Stimulated activated CD8-positive, alpha-beta memory T cell treated with anti-CD3 and anti-CD28 coated beads, Interleukin-7, amount 100 ng/mL, for 24 hours (primary cell): ENCODE results near the gene FLRT1.

ENCODE experiments used
- DNase-seq: peaks from one replicate; pipeline ENCODE4 v3.0.0-alpha.2; 2020; ENCODE audit warnings: low read depth

FLRT1 gene

DNA sequence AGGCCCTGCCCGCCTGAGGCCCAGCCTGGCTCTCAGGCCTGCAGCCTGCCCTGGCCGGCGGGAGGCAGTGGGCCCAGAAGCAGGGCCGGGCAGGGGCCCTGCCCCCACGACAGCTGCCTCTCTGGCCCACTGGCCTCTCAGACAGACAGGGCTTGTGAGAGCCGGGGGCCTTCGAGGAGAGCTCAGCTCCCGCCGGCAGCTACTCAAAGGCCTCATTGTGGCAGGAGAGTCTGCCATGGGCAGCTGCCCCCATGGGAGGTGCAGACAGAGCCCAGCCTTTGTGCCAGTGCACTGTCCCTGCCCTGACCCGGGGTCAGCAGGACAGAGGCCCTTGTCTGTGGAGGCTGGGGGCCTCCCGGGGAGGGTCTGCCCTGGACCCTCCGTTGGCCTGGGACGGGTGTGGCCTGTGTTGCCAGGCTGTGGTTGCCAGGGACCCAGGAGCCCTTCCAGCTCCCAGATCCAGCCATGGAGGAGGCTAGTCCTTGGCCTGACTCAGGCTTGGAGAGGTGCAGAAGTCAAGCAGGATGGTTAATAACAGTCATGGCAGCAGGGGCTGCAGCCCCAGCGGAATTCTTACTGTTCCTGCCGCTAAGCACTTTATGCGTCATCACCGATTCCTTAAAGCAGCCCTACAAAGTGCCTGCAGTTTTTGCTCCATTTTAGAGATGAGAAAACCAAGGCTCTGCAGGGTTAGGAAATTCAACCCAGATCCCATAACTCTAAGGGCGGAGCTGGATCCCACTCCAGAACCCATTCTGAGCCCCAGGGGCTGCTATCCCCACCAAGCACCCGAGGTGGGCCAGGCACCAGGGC is 12.5 kb downstream of the FLRT1 start:
- no peak for DNase-seq

DNA sequence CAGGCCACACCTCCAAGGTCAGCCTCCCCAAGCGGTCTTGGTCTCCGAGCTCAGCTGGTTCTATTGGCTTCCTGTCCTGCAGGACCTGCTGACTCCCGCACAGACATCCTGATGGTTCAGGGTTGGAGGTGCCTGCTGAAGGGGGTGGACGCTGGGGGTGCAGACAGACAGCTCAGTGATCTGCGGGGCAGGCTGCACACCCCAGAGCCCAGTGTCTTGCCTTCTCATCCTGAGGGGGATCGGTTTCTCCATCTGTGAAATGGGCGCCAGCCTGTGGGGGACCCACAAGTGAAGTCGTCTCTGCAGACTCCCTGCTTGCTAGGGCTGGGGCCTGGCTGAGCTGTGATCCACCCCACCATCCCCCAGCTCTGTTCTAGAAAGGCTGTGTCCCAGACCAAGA is 13.8 kb downstream of the FLRT1 start:
- no peak for DNase-seq

DNA sequence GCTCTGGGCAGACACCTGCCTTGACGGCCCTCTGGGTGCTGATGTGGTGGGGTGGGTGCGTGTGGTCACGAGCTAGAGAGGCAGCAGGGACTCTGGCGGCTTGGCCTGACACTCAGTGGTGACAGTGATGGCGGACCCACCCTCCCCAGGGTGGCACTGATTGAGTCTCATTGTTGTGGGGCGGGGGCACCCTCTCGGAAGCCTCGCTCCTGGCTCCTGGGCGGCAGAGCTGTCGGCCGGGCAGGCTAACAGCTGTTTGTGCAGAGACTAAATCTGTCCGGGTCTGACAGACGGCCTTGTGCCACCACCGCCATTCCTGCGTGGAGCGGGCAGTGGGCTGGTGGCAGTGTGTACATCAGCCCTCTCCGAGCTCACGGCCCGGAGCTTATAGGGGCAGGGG is 15.6 kb downstream of the FLRT1 start:
- no peak for DNase-seq

DNA sequence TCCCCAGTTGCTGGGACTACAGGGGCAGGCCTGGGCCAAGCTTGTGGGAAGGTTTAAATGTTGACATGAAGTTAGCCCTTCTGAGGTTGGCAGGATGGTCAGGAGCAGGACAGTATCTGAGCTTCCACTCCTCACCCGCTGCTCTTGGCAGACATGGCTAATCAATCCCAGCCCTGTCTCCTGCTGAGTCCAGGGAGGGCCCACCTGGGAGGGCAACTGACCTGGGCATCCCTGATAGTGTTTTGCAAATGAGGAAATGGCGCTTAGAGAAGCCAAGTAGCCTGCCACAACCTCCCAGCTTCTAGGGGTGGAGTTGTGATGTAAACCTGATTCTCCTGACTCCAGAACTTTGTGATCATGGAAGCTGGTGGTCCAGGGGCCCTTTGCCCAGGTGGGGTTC is 16.7 kb downstream of the FLRT1 start:
- DNase-seq = no peak

DNA sequence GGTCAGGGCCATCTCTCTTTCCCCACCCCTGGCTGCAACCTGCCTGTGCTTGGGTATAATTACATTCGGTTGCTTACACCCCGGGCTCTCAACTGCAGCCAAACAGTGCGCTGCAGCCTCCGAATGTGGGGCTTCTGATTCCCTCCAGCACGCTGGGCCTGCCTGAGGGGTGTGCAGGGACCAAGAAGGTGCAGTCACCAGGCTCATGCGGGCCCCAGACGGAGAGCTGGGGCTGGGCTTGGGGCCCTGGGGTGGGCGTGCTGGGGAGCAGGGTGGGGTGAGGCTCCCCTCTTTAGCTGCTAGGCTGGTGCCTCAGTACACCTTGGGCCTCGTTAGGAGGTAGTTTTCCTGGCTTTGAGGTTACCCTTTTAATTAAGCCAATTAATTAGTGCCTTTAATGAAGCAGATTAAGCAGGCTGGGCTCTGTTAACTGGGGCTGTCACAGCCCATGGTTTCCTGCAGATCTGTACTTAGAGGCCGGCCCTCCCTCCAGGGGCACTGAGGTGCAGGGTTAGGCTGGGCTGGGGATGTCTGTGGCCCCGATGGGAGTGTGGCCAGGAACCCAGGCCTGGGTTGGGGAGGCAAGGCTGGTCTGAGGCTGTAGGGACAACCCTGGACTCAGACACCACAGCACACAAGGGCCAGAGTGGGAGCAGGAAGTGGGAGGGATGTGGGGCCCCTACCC is 17.3 kb downstream of the FLRT1 start:
- DNase-seq = no peak

DNA sequence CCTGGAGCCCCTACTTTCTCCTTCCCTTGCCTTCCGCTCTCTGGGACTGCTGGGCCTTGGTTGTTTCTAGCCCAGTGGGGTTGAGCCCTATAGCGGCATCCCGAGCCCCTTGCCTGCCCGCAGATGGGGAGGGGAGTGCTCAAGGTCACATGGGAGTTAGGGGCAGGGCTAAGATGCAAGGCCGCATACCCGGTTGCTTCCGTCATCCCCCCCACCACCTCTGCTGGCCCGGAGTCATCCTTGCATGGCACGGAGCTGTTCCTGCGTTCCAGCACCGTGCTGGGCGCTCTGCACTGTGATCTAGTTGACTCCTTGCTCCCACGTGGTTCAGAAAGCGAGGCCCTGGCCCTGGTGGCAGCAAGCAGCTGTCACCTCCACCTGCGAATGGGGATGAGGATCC is 18.0 kb downstream of the FLRT1 start:
- no peak for DNase-seq

DNA sequence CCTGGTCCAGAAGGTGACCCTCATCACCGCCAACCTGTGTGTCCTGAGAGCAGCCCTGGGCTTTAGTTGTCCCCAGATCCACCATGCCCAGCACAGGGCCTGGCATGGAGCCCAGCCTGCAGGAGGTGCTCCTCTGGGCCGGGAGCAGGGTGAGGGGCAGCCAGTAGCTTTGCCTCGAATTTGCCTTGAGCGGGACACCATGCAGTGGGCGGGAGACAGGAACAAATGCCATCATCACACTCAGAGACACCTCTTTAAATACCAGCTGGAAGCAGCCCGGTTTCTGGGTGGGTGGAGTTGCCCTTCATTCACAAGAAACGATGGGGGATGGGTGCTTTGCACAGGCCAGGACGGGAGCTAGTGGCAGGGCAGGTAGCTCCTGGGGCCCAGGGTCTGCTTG is 19.3 kb downstream of the FLRT1 start:
- no peak for DNase-seq

DNA sequence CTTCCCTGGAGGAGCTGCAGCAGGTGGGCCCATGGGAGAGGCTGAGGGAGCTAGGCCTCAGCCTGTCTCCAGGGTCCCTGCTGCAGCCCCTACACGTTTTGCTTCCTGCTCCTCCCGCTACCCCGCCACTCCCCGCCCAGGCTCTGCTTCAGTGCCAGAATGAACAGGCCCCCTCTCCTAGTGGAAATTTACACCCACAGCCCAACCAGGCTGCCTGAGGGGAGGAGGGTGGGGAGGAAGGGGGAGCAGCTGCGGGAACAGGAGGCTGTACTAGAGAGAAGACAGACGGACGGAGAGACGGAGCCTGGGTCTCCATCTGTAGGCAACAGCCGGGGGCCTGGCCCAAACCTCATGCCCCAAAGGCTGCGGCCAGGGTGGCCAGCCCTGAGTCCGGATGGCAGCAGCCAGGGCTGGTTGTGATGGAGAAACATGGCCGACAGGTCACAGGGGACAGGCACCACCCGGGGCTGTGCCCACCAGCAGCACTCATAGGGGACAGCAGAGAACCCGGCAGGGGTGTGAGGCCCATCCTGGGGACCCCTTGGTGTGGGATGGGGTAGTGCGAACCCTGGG is 20.6 kb downstream of the FLRT1 start:
- DNase-seq = no peak

DNA sequence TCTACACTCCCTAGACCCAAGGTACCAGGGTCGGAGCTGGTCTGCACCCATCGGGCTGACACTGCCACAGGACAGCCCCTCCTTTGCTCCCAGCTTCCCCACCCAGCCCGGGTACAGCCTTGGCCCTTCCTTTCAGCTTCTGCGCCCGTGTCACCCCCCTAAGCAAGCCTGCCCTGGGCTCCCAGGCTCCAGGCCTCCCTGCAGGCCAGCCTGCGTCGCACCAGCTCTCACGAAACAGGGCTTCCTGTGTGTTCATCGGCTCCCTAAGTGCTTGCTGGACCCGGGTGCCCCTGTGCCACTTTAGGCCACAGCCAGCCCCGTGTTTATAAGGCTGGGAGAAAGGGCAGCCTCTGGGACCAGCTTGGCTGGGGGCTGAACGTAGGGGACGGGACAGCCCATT is 21.1 kb downstream of the FLRT1 start:
- no peak for DNase-seq

DNA sequence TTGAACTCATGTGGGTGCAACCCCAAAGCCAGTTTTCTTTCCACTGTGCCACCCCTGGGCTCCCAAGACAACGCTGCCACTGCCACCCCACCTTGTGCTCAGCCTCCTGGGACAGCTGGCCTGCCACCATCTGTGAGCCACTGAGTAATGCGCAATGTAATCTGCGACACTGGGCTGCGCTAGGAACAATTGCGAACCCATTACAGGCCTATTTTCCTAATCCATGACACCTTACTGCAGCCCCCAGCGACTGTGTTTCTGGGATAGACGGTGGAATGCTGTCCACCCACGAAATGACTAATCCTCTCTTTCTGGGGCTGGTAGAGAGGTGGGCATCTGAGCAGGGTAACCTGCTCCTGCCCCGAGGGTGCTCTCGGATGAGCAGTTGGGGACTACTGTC is 22.2 kb downstream of the FLRT1 start:
- no peak for DNase-seq

DNA sequence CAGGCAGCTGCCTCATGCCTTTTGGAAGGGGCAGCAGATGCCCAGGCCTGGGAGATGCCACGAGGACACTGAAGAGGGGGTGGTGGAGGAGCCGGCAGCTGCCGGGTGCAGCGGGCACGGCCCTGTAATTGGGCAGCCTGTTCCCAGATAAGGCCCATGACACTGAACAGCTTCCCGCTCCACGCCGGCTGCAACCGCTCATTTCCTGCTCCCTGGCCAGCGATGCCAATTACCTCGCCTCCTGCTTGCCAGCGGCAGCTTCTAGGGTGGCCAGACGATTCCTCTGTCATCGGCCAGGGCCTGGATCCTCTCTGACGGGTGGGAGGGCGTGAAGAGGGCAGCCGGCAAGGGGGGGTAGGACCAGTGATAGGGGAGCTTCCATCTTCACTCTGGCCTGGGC is 22.8 kb downstream of the FLRT1 start:
- no peak for DNase-seq

DNA sequence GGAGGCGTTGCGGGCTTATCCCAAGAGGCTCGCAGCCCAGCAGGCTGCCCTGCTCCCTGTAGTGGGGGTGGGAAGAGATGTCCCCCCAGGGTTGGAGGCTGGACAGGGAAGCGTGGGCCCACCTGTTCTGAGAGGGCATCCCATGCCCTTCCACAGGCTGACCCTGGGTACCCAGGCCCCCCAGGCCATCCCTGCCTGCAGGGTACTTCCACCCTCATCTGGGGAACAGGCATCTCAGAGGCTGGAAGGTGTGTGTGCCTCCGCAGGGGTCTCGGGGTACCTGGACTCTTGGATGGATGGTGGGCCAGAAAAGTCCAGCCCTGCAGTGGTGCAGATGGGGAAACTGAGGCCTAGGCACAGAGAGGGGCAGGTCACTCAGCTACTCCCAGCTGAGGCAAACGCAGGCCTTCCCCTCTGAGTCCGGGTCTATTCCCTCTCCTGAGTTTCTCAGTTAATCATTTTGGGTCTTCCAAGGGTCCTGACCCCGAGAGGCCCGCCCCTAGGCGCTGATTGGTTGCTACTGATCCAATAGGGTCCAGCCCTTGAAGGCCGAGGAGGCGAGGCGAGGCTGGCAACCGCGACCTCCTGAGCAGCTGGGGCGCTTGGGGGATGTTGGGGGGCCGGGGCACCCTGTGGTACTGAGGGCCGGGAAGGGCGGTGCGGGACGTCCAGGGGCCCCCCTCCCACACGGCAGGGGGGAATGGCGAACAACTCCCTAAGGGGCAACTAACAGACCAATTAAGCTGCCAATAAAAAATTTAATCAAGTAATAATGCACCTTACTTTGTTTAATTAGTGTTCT is 23.8 kb downstream of the FLRT1 start:
- no peak for DNase-seq

DNA sequence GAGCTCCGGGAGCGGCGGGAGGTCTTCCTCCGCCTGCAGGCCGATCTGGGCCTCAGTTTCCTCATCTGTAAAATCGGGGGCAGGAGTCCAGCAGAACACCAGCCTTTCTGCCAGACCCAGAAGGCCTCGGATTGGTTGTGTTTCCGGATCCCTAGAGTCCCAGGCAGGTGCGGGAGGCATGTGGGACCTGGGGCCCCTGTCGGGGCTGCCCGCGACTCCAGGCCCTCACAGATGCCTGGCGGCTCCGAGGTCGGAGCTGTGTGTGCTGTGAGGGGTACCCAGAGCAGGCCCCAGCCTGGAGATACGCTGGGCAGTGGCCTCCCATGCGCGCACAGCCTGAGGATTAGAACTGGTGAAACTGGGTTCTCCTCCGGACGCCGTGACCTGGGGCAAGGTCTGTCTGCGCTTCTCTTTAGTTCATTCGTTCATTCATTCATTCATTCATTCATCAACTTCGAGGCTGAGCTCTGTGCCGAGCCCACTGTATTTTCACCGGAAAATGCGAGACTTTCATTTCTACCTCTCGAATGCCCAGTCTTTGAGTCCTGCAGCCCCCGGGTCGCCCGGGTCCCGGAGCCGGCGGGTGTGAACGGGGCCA is 24.6 kb downstream of the FLRT1 start:
- no peak for DNase-seq

DNA sequence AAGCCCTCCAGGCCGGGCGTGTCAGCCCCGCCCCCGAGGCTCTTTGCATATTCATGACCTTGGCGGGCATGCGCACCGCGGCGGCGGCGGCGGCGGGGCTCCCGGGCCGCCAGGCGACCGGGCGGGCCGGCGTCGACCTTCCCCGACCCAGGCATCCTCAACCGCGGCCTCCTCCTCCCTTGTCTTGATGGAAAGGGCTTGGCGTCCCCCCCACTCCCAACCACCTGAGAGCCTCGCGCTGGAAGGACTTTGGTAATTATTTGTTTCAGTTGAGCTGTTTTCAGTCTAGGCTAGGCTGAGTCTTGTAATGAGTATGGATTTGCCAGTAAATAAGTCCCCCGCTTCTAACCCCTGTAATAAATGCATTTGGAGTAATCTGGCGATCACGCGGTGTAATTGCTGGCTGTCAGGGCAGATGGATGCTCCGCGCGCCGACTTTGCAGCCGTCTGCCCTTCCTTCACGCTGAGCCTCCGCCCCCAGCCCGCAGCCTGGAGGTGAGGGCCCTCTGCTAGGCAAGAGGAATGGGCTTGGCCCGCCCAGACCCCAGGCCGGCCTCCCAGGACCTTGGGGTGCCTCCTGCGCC is 25.2 kb downstream of the FLRT1 start:
- DNase-seq = peak; percentile 24

DNA sequence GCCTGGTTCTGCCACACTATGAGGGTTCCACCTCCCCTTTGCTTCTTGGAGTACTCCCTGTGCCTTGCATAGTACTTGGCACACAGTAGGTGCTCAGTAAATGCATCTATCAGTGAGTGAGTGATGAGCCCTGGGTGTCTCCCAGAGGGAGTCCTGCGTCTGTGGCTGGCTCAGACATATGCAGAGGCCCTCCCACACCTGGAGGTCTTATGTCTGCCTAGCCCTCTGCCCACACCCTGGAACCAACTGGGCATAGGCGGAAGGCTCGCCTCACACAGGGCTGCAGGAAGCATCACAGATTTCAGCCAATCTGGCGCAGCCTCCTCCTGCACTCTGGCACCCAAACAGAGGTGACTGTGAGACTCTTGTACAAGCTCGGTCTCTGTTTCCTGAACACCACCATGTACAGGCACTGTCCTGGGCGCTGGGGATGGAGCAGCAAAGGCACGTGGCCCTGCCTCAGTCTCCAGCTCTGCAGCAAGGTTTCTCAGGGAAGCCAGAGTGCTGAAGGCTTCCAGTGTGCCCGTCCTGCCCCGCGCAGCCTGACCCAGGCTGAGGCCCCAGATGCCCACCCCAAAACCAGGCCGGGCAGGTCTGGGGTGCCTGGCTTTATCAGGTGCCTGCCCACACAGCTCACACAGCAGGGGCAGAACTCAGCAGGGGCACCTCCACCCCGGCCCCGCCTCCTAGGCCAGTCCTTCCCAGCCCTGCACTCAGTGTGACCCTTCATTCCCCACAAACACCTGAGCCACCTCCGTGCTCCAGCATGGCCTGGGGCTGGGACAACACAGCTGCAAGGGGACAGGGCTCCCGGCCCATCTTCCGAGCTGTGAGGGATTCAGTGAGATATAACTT is 26.7 kb downstream of the FLRT1 start:
- no peak for DNase-seq

DNA sequence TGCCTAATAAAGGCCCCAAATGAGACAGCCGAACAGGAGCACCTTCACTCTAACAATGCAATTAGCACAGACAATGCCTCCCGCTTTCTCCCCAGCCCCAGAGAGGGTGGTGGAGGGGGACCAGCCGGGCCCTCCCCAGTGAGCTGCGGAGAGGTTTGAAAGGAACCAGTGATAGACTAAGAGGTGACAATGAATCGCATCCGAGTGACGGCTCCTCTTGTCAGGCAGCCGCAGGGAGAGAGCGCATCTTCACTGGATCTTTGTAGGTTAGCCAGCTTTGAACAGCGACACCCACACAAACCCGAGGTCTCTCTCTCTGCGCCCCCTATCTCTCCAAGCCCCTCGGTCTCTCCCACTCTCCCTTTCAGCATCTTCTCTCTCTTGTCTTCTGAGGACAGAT is 28.0 kb downstream of the FLRT1 start:
- no peak for DNase-seq

DNA sequence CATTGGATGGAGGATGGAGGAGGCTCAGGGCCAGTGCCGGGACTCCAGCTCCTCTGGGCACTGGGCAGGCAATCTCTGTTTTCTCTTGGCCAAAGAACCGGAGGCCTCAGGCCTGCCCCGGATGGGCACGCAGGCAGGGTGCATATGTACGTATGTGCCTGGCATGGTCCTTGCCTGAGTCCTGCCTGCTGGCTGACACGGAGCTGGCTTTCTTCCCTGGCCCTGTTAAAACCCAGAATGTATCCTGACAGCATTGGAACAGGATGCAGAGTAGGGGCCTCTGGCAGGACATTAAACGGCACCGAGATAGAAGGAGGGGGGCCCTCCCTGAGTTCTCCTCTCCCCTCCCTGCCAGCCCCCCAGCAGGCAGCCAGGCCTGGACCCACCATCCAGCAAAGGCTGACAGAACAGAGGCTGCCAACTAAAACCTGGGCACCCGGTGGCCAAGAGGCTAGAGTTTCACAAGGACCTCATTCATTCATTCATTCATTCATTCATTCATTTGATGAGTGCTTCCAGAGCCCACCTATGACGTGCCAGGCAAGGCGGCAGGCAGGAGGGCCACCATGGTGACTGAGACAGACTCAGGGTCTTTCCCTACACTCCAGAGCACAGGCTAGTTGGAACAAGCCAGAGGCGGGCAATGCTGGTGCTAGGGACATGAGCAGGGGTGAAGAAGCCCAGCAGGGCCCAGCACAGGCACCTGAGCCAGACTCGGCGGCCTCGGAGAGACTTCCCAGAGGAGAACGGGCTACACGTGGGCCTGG is 28.8 kb downstream of the FLRT1 start:
- no peak for DNase-seq

DNA sequence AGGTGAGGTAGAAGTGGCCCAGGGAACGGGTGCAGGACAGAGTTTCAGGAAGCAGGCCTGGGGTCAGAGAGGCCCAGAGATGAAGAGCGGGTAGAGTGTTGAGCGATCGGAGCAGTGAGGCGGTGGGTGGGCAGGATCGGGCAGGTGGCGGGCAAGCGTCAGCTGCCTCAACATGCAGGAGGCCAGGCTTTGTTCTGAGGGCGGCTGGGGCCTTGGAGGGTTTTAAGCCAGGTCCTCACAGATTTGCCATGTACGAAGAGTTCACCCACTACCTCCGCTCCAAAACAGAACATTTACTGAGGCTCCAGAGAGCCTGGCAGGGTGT is 29.4 kb downstream of the FLRT1 start:
- no peak for DNase-seq

DNA sequence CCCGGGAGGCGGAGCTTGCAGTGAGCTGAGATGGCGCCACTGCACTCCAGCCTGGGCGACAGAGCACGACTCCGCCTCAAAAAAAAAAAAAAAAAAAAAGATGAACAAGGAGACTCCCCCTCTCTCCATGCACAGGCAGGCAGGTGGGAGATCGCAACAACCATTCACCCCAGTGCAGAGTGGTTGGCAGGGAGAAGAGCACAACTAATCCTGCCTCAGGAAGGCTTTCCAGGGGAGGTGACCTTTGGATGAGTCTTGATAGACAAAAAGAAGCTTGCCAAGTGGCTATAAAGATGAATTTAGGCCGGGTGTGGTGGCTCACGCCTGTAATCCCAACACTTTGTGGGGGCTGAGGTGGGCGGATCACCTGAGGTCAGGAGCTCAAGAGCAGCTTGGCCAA is 30.0 kb downstream of the FLRT1 start:
- no peak for DNase-seq
